ENCODE data around the gene CFAP77. TPM values are rescaled to one million over a fixed set of nuclear protein-coding genes. Genes with fewer than 3 reads are reported as not detected.

Gene CFAP77
- total RNA-seq, 1 experiment from 2014 or later = not detected

DNA sequence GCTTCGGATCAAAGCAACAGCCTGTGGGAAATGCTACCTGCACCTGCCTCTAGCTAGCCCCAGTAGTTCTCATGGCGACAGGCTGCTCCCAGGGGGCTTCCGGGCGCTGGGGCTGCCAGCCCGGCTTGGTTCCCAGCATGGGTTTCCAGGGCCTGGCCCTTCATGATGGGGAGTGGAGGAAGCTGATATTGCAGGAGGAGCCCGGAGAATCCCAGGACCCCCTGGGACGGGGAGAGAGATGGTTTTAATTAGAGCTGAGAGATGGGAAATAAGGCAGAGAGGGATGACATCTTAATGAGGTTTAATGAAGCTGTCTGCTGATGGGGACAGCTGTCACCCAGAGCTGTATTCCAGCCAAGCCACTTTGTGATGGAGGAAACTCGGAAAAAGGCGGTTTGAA is 78.6 kb downstream of the CFAP77 start:
- no peaks in the 10 kb centered on the region for H3K9me3 ChIP-seq (ENCODE audit: low read depth, low read length, poor library complexity, severe bottlenecking)
- ChIA-PET POLR2A (ENCODE audit: low non-redundant PET) (no interaction called here), CTCF (no interaction called here)
- H3K27ac ChIP-seq (ENCODE audit: low read depth, low read length, poor library complexity, severe bottlenecking) = no peak overlapping the region
- peak; percentile 45 for DNase-seq (ENCODE audit: low spot score)
- H3K27me3 ChIP-seq (replicated peaks; ENCODE audit: insufficient read depth, low read depth, low read length, poor library complexity) = peaks cover 74% of the 10 kb centered on the region
- no peak overlapping the region for H3K4me3 ChIP-seq (ENCODE audit: low read depth, low read length, poor library complexity, severe bottlenecking)
- no peaks in the 10 kb centered on the region for H3K36me3 ChIP-seq (ENCODE audit: insufficient read depth, low read length, poor library complexity, severe bottlenecking)
- H3K4me1 ChIP-seq (ENCODE audit: insufficient read depth, low read length, poor library complexity, severe bottlenecking) = no peaks in the 10 kb centered on the region
- no TSS peak for BruUV-seq (replicated peaks)
- intact Hi-C loops (cut with micrococcal nuclease; ENCODE audit: unreplicated experiment) = no loop called here
- peak; percentile 3 for TF ChIP-seq EZH2 (IDR thresholded peaks at IDR 0.05; ENCODE audit: borderline replicate concordance, low read depth, low read length, poor library complexity, severe bottlenecking)
- TF ChIP-seq, protein P1, sequence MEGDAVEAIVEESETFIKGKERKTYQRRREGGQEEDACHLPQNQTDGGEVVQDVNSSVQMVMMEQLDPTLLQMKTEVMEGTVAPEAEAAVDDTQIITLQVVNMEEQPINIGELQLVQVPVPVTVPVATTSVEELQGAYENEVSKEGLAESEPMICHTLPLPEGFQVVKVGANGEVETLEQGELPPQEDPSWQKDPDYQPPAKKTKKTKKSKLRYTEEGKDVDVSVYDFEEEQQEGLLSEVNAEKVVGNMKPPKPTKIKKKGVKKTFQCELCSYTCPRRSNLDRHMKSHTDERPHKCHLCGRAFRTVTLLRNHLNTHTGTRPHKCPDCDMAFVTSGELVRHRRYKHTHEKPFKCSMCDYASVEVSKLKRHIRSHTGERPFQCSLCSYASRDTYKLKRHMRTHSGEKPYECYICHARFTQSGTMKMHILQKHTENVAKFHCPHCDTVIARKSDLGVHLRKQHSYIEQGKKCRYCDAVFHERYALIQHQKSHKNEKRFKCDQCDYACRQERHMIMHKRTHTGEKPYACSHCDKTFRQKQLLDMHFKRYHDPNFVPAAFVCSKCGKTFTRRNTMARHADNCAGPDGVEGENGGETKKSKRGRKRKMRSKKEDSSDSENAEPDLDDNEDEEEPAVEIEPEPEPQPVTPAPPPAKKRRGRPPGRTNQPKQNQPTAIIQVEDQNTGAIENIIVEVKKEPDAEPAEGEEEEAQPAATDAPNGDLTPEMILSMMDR (conservative IDR thresholded peaks at IDR 0.05; ENCODE audit: low read depth, low read length) = no peak

DNA sequence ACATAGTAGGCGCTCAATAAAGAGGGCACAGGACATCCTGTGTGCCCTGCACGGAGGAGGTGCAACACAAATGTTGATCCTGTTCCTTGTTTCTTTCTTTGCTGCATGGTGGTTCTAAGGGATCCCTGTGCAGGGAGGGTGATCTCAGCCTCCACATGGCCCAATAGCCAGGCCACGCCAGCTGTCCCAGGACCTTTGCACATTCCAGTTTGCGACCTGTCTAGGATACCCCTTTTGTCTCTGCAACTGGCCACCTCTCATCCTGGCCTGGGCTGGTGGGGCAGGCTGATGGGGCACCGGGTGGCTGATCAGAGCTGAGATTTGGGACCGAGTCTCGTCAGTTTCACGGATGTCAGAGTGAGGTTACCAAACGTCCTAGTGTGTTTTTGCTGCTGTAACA is 79.5 kb downstream of the CFAP77 start:
- no peak for DNase-seq (ENCODE audit: low spot score)
- BruUV-seq (replicated peaks) = no TSS peak
- peaks cover 75% of the 10 kb centered on the region for H3K27me3 ChIP-seq (replicated peaks; ENCODE audit: insufficient read depth, low read depth, low read length, poor library complexity)
- H3K27ac ChIP-seq (ENCODE audit: low read depth, low read length, poor library complexity, severe bottlenecking) = no peak overlapping the region
- H3K36me3 ChIP-seq (ENCODE audit: insufficient read depth, low read length, poor library complexity, severe bottlenecking) = no peaks in the 10 kb centered on the region
- CTCF ChIA-PET = no interaction called here
- H3K9me3 ChIP-seq (ENCODE audit: low read depth, low read length, poor library complexity, severe bottlenecking) = no peaks in the 10 kb centered on the region
- TF ChIP-seq, protein P1 (conservative IDR thresholded peaks at IDR 0.05; ENCODE audit: low read depth, low read length) = no peak
- TF ChIP-seq EZH2 (IDR thresholded peaks at IDR 0.05; ENCODE audit: borderline replicate concordance, low read depth, low read length, poor library complexity, severe bottlenecking) = no peak
- H3K4me3 ChIP-seq (ENCODE audit: low read depth, low read length, poor library complexity, severe bottlenecking) = no peak overlapping the region
- intact Hi-C loops (cut with micrococcal nuclease; ENCODE audit: unreplicated experiment) = no loop called here
- POLR2A ChIA-PET (ENCODE audit: low non-redundant PET) = no interaction called here
- H3K4me1 ChIP-seq (ENCODE audit: insufficient read depth, low read length, poor library complexity, severe bottlenecking) = no peaks in the 10 kb centered on the region

DNA sequence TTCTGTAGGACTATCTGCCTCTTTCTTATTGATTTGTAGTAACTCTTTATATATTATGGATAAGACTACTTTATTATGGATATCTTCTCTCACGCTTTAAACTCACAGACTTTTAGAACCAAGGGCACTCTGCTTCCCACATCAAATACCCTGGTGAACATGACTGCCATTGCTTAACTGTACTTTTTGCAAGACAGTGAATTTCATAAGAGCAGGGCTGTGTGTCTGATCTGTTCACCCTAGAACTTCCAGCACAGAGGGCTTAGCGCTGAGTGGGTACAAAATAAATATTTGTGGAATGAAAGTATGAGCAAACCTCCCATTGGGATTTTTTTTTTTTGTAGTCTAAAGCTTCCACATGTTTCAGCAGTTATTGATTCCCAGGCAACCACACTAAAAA is 84.8 kb downstream of the CFAP77 start:
- BruUV-seq (replicated peaks) = no TSS peak
- DNase-seq (ENCODE audit: low spot score) = no peak
- Histone ChIP-seq H3K27me3 (replicated peaks; ENCODE audit: insufficient read depth, low read depth, low read length, poor library complexity) (peaks cover 43% of the 10 kb centered on the region), H3K36me3 (ENCODE audit: insufficient read depth, low read length, poor library complexity, severe bottlenecking) (no peaks in the 10 kb centered on the region), H3K27ac (ENCODE audit: low read depth, low read length, poor library complexity, severe bottlenecking) (no peak overlapping the region), H3K4me3 (ENCODE audit: low read depth, low read length, poor library complexity, severe bottlenecking) (no peak overlapping the region), H3K9me3 (ENCODE audit: low read depth, low read length, poor library complexity, severe bottlenecking) (no peaks in the 10 kb centered on the region), H3K4me1 (ENCODE audit: insufficient read depth, low read length, poor library complexity, severe bottlenecking) (no peaks in the 10 kb centered on the region)
- TF ChIP-seq EZH2 (IDR thresholded peaks at IDR 0.05; ENCODE audit: borderline replicate concordance, low read depth, low read length, poor library complexity, severe bottlenecking) = no peak
- TF ChIP-seq, protein P1 (conservative IDR thresholded peaks at IDR 0.05; ENCODE audit: low read depth, low read length) = no peak
- ChIA-PET CTCF (no interaction called here), POLR2A (ENCODE audit: low non-redundant PET) (no interaction called here)
- intact Hi-C loops (cut with micrococcal nuclease; ENCODE audit: unreplicated experiment) = no loop called here

Measured in A673 (cell line).